ENCODE data around the gene VSX1.

The VSX1 gene

DNA sequence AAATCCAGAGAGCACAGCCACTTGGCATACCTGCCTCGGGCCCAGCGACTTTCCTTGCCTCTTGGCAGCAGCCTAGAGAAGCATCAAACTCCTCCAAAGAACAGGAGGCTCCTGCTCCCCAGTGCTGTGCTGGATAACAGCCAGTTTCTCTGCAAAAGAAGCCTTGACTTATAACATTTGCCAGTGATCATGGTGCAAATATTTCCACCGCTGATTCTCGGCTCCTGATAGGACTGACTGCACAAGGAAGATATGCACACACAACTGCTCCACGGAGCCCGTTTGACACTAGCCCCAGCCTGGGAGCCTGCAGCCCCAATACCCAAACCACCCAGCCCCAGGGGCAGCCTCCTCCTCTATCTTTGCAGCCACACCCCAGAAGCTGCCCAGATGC is 41.5 kb downstream of the VSX1 start:
- no peak for DNase-seq (ENCODE audit: low read depth in 3 of 3)

DNA sequence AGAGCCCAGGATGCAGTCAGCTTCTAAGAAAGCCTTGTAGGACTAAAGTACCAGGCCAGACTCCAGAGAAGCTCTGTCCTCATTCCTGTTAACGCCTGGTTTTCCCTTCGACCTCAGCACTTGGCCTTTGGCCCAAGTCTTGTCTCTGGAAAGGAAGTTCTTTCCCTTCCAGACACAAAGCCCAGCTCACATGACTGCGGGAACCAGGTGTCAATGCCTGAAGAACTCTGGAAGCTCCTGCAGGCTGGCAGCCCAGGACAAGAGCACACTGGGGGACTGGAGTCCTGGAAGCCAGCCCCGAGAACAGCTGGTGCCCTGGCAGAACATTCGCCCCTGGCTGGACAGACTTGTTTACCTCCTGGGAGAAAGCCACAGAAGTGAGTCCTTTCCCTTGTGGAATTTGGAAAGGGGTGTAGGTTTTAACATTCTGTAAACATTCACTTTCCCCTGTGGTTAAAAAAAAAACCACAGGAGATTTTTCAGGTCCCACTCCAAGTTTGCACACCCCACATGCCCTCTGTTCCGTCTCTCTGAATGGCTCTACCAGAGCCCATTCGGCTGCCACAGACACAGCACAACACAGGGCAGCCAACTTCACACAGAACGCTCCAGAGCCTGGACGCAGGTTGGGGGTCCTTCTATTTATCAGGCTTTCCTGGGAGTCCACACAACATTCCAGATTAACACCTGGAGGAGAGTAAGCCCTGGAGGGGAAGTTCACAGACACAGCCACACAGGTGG is 42.1 kb downstream of the VSX1 start:
- DNase-seq (ENCODE audit: low read depth in 3 of 3) = no peak

DNA sequence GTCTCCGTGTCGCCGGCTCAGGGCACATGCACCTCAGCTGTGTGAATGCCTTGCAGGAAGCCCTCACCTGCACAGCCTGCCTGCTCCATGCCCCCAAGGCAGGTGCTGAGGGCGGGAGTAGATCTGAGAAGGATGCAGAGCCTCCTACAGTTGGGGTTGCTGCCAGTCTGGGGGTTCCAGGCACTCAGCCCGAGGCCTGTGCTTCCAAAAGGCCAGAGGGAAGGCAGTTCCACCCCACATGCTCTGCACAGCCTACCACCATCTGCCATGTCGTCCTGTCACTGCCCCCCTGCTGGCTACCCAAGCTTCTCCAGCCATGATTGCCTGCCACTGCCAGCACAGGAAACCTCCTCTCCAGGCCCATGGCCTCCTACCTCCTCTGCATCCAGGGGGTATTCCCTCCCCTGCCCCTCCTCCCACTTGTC is 43.3 kb downstream of the VSX1 start:
- DNase-seq (ENCODE audit: low read depth in 3 of 3) = no peak

DNA sequence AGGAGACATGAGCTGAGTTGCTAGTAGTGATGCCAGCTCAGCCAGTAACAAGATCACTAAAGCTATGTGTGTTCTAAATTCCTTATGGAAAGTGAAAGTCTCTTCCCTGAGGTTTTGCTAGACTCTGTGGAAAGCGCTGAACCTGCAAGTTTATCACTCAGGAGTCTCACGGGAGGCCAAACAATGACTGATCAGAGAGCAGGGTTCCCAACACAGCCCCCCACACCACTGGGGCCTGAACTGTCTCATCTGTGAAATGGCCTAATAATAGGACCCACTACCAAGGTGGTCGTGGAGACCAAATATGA is 43.9 kb downstream of the VSX1 start:
- no peak for DNase-seq (ENCODE audit: low read depth in 3 of 3)

DNA sequence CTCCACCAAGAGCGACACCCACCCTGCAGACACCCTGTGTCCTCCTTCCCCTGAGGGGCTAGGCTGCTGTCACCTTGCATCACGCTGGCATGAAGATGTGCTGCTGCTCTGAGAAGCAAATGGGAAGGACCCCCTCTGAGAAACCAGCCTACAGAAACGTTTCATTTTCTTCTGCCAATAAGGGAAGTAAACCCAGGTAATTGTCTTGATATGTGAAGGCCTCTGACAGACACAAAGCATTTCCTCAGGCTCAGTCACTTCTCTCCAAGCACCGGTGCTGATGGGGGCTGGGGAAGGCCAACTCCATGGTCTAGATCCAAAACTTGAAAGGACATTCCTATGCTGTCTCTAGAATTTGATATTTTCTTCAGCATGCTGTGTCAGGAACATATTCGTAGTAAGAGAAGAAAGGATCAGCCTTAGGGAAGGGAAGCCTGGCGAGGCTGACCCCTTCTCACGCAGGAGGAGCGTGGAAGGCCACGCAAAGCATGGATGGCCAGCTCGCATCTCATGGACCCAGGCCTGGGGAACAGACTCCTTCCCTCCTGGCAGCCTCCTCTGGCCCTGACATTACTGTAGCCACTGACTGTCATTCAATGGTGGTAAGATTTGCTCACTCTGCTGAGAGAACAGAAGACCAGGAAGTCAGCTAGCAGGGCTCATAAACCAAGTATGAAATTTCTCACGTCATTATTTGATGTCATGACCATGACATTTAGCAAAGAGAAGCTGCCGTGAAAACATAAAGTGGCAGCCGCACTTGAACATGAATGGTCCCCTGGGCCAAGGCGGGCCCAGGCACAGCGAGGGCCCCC is 44.4 kb downstream of the VSX1 start:
- no peak for DNase-seq (ENCODE audit: low read depth in 3 of 3)

DNA sequence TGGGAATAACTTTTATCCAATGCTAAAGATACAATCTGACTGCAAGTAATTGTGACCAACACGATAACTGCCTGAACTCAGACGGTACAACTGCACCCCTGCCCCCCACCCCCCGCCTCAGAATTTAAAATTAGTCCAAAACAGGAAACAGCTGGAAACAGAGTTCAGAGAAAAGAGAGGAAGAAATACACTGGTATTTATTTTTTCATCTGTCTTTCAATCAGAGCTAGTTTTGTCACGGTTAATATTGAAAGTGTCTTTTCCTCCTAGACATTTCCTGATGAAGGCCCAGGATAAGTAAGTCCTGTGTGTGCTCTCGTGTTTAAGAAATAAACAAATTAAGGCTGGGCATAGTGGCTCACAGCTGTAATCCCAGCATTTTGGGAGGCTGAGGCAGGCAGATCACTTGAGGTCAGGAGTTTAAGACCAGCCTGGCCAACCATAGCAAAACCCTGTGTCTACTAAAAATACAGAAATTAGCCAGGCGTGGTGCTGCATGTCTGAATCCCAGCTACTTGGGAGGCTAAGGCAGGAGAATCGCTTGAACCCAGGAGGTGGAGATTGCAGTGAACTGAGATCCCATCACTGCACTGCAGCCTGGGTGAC is 45.5 kb downstream of the VSX1 start:
- no peak for DNase-seq (ENCODE audit: low read depth in 3 of 3)

DNA sequence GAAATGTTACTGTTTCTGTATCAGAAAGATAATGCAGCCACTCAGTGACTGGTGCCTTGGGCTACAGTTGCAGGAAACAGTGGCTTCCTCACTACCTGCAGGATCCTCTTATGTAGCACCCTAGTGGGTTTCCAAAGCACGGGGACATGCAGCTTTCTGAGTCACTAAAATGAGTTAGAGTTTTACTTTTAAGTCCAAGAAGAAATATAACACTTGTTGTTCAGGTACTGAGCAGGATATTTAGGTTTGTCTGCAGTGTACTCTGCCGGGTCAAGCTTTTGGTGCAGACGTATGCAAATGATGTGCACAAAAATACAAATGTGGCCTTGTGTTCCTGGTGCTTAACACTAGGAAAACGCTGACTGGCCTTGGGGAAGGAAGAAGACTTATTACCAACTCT is 46.0 kb downstream of the VSX1 start:
- no peak for DNase-seq (ENCODE audit: low read depth in 3 of 3)

DNA sequence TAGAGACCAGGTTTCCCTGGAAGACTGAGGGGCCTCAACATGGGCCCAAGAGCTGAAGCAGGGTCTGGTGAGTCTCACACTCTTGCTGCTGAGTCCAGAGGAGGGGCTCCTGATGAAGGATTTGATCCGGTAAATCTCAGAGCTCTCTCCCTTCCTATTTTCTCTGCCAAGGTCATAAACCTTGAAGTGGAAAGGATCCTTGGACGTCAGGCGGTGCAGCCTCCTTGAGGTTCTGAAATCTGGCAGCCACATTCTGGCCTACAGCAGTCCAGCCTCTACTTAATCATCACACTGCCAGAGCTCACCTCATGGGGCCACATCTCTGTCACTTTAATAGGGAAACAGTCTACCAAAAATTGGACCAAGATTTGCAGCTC is 48.0 kb downstream of the VSX1 start:
- DNase-seq (ENCODE audit: low read depth in 3 of 3) = no peak

DNA sequence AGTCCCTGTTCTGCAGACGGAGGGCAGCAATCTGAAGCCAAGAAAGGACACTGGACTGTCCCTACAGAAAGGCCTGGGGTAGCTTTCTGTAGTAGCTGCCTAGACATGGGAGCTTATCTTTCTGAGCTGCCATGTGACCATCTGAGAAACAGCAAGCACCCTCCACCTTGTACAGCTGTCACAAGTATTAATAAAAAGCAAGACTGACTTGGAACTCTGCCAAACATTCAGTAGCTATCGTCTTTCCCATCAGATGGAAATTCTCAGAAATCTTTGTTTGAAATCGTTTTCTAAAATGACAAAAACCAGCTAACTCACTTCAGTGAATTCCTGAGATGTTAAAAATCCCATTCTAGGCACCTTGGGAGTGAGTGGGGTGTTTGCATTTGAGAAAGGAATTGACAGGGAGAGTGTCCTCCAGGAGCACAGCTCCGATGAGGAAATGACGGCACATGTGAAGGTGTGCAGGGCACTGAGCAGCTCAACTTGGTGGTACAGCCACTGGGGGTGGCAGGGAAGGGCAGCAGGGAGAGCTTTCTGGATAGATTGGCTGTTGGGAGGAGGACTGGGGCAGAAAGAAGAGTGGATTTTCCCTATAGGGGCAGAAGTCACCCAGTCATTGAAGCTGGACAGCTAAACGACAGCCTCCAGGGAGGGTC is 48.5 kb downstream of the VSX1 start:
- DNase-seq (ENCODE audit: low read depth in 3 of 3) = no peak

DNA sequence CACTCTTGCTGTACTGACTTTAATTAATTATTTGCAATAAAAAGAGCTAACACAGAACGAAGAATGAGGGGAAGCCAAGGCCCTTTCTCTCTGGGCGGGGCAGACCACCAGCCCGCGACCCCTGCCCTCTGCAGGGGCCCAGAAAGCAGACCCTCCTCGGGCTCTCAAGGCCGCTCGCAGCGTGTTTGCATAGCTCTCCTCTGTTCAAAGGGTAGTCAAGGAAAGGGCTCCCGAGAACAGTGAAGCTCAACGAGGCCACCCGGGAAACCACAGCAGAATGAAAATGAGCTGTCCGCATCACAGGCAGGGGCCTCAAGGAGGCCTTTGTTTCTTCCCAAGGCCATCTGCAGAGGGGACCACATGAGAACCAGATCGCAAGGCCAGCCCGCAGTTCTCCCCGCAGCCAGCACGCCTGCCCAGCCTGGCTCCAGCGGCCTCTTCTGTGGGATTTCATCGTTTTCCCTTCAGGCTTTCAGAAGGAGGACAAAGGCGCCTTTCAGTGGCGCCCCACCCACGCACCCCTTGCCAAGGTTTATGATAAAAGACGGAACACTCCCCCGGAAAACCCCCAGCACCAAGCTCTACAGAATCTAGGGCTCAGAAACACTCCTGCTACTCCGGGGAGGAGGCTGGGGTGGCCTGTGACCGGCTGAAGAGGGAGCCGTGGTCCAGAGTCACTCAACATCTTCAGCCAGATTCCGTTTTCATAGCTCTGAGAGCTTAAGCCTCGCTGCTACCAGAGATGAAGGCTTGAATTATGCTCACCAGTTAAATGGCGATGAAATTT is 49.3 kb downstream of the VSX1 start:
- DNase-seq (ENCODE audit: low read depth in 3 of 3) = no peak

DNA sequence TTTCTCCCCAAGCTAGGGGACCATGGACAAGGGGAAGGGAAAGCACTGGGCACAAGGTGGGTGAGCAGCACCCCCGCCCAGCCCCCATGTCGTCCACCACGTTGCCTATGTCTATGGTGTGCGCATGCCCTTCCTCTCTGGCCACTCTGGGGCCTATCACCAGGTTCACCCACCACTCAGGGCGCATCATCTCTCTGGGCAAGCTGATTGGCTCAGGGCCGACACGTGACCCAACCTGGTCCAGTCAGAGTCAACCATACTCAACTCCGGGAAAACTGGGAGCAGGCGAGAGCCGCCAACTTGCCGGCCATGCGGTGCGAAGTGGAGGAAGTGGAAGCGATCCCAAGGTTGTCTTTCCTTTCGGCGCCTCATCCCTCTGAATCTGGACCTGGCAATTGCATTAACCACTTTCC is 49.9 kb downstream of the VSX1 start:
- DNase-seq (ENCODE audit: low read depth in 3 of 3) = no peak

DNA sequence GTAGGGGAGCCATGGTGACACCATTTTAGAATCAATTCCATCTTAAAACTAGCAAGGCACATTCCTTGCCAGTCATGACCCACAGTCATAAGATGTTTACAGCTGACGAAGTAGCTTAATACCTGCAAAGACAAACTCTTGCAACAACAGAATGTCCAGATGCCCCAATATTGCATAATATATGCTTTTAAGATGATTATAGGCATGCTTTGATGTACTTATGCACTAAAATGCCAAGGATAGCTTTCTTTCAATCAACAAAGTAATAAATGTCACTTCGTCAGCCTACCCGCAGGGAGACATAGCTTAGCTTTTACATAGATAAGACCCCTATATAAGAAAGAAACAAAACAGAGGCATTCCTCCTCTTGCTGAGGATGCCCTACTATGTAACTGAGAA is 50.7 kb downstream of the VSX1 start:
- no peak for DNase-seq (ENCODE audit: low read depth in 3 of 3)

DNA sequence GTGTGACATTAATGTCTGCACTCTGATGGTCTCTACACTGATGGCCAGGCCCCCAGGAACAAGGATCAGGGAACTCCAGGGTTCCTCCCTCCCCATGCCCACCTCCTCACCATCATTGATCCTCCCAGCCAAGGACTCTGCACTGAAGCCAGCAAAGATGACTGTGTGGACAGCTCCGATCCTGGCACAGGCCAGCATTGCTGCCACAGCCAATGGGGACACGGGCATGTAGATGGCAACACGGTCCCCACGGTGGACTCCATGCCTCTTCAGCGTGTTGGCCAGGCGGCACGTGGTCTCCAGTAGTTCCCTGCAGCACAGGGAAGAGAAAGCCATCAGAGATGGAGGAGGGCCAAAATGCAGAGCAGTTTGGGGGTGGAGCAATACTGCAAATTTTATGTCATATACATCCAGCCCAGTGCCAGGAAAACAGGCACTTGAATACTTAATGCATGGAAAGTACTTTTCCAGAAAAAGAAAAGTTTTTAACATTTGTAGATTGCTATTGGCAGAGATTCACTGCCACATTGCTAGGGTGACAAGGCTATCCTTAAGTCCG is 51.2 kb downstream of the VSX1 start:
- no peak for DNase-seq (ENCODE audit: low read depth in 3 of 3)

DNA sequence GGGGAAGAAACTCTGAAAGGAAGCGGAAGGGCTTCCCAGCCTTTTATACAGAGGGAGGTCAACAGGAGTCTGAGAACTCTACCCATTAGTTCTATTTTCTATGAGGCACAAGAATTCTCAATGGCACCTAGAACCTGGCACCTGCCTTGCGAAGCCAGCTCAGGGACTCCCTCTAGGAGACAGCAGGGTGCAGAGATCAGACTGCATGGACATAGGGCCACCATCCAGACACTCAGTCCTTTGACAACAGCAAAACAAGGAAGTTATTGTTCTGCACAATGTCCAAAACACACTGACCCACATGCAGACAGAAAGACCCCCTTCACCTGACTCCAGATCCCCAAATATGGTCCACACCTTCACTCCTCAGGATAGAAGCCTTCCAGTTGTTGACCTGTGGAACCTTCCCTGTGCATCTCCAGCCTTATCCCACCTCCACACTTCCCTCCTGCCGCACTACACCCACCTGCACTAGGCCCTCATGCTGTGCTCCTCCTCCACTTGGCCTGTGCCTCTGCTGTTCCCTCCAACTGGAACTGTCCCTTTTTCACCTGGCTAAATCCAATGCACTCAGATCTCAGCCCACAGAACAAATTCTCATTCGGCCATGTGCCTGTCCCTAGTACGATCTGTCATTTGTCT is 51.8 kb downstream of the VSX1 start:
- DNase-seq (ENCODE audit: low read depth in 3 of 3) = no peak

DNA sequence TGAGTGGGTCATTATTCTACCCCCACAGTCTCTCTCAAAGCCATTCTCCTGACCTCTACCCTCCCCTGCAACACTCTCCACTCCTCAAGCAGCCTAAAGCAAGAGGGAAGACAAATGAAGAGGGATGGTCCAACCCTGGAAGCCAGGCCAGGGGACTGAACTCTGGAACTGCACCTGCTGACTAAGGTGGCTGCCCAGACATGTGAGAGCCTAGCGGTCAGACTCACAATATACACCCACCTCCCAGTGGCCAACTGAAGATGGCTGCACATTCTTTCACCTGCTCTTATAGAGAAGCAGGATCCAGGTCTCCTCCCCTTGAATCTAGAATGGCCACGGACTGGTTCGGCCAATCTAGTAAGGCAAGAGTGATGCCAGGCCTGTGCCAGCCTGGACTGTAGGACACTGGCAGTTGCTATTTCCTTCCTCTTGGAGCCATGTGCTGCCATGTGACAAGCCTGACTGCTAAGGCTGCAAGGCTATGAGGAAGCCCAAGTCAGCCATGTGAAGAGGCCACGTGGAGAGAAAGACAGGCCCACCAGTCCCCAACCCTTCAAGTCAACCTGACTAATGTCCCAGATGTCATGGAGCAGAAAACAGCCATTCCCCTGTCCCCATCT is 55.8 kb downstream of the VSX1 start:
- DNase-seq (ENCODE audit: low read depth in 3 of 3) = no peak

Data from stimulated activated CD4-positive, alpha-beta T cell treated with anti-CD3 and anti-CD28 coated beads, TNF-alpha, amount 100 ng/mL, for 48 hours (primary cell).